ENCODE data around the gene MMP23B. TPM values are rescaled to one million over a fixed set of nuclear protein-coding genes. Genes with fewer than 3 reads are reported as not detected.
"Not testable (repeated sequence)": the region's sequence is repeated elsewhere in the genome, so short reads cannot be mapped to it uniquely, and the experiment has no call there.

MMP23B gene
- total RNA-seq, 1 donor from 2014 or later, result 1.7 TPM

DNA sequence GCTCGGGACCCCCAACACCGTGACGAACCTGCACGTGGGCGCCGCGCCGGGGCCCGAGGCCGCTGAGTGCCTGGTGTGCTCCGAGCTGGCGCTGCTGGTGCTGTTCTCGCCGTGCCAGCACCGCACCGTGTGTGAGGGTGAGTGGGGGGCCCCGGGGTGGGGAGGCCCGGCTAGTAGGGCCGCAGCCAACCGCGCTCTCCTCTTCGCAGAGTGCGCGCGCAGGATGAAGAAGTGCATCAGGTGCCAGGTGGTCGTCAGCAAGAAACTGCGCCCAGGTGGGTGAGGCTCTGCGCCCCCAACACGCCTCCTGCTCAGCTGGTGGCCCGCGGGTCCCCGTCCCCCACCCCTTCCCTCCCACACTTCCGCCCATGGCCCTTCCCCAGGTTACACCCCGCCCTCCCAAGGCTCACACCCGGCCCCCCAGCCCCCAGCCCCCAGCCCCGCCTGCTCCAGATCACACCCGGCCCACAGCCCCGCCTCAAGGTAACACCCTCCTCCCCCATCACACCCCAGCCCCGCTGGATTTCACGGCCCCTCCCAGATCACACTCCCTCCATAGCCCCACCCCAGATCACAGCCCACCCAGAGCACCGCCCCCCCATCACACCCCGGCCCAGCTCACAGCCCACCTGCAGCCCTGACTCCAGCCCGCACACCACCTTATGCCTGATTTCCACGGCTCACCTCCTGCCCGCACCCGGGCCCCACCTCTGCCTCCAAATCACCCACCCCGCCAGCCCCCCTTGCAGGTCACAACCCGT, 2.4 kb upstream of the MMP23B start:
- Mint-ChIP-seq H3K4me1 (no peaks in the 10 kb centered on the region), H3K27me3 (ENCODE audit: low read depth) (peaks cover 11% of the 10 kb centered on the region), H3K36me3 (ENCODE audit: low read depth) (no peaks in the 10 kb centered on the region), H3K9me3 (no peaks in the 10 kb centered on the region), H3K27ac (ENCODE audit: unreplicated experiment) (no peak overlapping the region), H3K4me3 (no peak overlapping the region)
- DNase-seq (ENCODE audit: low read depth, low spot score), result no peak
- no peak for TF ChIP-seq CTCF (conservative IDR thresholded peaks at IDR 0.05)

DNA sequence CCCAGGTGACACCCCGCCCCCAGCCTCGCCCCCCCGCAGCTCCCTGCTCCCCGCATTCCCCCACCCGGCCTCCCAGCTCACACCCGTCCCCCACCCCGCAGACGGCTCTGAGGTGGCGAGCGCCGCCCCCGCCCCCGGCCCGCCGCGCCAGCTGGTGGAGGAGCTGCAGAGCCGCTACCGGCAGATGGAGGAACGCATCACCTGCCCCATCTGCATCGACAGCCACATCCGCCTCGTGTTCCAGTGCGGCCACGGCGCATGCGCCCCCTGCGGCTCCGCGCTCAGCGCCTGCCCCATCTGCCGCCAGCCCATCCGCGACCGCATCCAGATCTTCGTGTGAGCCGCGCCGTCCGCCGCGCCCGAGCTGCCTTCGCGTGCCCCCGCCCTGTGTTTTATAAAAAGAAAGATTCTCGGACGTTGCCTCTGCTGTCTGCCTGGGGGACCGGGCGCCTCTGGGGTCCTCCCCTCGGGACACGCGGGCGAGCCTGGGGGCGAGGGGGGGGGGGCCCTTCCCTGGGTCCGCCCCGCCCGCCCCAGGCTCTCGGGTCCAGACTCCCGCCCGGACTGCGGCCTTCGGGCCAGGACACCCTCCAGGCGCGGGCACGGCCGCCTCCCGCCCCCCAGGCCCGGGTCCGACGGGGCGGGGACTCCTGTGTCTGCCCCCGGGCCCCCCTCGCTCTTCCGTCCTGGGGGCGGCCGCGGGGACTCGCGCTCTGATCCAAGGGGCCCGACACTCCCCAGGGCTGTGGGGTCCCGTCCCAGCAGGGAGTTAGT, 1.6 kb upstream of the MMP23B start:
- no peak overlapping the region for H3K4me3 Mint-ChIP-seq
- no peak for TF ChIP-seq CTCF (conservative IDR thresholded peaks at IDR 0.05)
- H3K4me1 Mint-ChIP-seq, result no peaks in the 10 kb centered on the region
- DNase-seq (ENCODE audit: low read depth, low spot score), result no peak
- no peaks in the 10 kb centered on the region for H3K36me3 Mint-ChIP-seq (ENCODE audit: low read depth)
- no peak overlapping the region for H3K27ac Mint-ChIP-seq (ENCODE audit: unreplicated experiment)
- H3K9me3 Mint-ChIP-seq, result no peaks in the 10 kb centered on the region
- peaks cover 11% of the 10 kb centered on the region for H3K27me3 Mint-ChIP-seq (ENCODE audit: low read depth)

DNA sequence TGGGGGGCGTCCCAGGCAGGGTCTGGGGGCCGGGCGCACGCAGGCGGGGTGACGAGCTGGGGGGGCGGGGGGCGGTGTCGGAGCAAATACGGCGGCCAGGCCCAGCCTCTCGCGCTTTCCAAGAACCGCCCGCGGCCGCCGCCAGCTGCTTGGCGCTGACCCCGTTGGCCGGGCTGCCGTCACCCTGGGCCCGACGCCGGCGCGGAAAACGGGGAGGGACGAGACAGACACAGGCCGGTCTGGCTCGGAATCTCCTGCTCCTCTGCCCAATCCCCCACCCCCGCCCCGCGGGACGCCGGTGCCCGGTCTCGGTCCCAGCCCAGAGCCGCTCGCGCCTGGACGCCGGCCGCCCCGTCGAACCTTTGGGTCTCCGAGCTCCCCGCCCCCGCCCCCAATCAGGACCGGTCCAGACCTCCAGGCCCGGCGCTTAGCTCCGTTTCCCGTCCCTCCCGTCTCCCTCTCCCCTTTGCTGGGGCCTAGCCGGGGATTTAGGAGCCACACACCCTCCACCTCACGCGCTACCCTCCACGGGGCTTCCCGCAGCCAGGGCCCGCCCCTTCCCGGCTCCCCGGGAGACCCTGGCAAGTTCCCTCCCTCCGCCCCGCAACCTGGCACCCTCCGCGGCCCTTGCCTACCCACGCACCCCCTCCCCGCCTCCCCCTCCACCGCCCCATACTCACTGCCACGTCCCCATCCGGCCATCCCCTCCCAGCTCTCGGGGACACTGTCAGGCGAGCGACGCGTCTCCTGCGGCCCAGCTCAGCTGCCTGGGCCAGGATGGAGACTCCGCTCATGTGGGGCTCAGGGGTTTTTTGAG, 800 bp upstream of the MMP23B start:
- no peaks in the 10 kb centered on the region for H3K9me3 Mint-ChIP-seq
- H3K36me3 Mint-ChIP-seq (ENCODE audit: low read depth), result no peaks in the 10 kb centered on the region
- no peak for DNase-seq (ENCODE audit: low read depth, low spot score)
- H3K4me1 Mint-ChIP-seq, result no peaks in the 10 kb centered on the region
- TF ChIP-seq CTCF (conservative IDR thresholded peaks at IDR 0.05), result no peak
- no peak overlapping the region for H3K4me3 Mint-ChIP-seq
- peaks cover 11% of the 10 kb centered on the region for H3K27me3 Mint-ChIP-seq (ENCODE audit: low read depth)
- no peak overlapping the region for H3K27ac Mint-ChIP-seq (ENCODE audit: unreplicated experiment)

DNA sequence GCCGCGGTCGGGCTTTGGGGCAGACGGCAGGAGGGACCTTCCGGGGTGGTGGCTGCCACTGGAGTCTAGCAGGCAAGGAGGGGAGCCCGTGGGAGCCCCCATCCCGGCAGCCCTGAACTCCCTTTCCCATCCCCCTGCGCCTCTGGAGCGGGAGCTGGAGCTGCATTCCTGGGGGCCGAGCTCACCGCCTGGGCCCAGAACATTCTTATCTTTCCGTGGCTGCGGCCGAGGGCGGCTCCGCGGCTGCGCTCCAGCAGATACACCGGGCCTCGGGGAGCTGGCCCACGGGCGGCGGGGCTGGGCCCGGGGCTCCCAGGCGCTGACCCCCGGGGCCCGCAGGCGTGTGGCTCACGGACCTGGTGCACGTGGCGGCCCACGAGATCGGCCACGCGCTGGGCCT, 1.4 kb downstream of the MMP23B start:
- H3K27ac Mint-ChIP-seq (ENCODE audit: unreplicated experiment); H3K9me3 Mint-ChIP-seq; H3K36me3 Mint-ChIP-seq (ENCODE audit: low read depth); DNase-seq (ENCODE audit: low read depth, low spot score); H3K4me1 Mint-ChIP-seq; H3K4me3 Mint-ChIP-seq: not testable (repeated sequence)
- H3K27me3 Mint-ChIP-seq (ENCODE audit: low read depth), result peaks cover 11% of the 10 kb centered on the region

DNA sequence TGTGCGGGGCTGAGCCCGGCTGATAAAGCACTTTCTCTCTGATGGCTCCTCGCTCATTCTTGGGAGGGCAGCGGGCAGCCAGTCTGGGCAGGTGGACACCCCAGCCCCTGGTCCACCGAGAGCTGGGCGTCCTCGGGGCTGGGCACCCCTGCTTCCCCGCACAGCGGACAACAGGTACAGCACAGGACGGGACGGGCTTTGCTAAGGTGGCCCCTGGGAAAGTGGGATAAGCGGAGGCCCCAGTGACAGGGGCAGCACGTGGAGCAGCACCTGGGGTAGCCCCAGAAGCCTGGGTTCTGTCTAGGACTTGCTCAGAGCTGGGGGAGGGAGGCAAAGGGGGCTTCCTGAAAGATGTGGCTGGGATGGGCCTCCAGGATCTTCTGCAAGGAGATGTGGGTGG, 2.6 kb downstream of the MMP23B start:
- H3K27me3 Mint-ChIP-seq (ENCODE audit: low read depth), result peaks cover 11% of the 10 kb centered on the region
- H3K9me3 Mint-ChIP-seq; DNase-seq (ENCODE audit: low read depth, low spot score); H3K4me3 Mint-ChIP-seq; H3K36me3 Mint-ChIP-seq (ENCODE audit: low read depth); H3K4me1 Mint-ChIP-seq; H3K27ac Mint-ChIP-seq (ENCODE audit: unreplicated experiment): not testable (repeated sequence)

- DNase-seq (ENCODE audit: low read depth, low spot score); H3K36me3 Mint-ChIP-seq (ENCODE audit: low read depth); H3K4me1 Mint-ChIP-seq; H3K27me3 Mint-ChIP-seq (ENCODE audit: low read depth); H3K27ac Mint-ChIP-seq (ENCODE audit: unreplicated experiment); H3K9me3 Mint-ChIP-seq; H3K4me3 Mint-ChIP-seq: not testable (repeated sequence)
Measured at GRCh38 chr1:1636621-1637478, 4.9 kb downstream of the MMP23B start.

DNA sequence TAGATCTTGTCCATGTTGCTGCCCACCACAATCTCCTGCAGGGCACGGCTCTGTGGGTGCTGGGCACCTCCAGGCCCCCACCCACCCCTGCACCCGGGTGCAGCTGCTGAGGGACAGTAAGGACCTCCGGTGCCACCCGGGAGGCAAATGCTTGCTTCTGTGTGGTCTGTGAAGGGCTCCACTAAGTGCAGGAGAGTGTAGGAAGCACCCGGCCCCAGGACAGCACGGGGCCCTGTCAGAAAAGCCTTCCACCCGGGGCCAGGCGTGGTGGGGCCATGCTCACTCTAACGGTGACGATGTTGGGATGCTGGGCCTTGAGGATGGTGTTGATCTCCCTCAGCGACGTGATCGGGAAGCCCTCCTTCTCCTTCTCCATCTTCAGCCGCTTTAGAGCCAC, 5.5 kb downstream of the MMP23B start:
- not testable (repeated sequence) for H3K27ac Mint-ChIP-seq (ENCODE audit: unreplicated experiment); H3K4me3 Mint-ChIP-seq; H3K9me3 Mint-ChIP-seq; H3K36me3 Mint-ChIP-seq (ENCODE audit: low read depth); H3K4me1 Mint-ChIP-seq; DNase-seq (ENCODE audit: low read depth, low spot score); H3K27me3 Mint-ChIP-seq (ENCODE audit: low read depth)

DNA sequence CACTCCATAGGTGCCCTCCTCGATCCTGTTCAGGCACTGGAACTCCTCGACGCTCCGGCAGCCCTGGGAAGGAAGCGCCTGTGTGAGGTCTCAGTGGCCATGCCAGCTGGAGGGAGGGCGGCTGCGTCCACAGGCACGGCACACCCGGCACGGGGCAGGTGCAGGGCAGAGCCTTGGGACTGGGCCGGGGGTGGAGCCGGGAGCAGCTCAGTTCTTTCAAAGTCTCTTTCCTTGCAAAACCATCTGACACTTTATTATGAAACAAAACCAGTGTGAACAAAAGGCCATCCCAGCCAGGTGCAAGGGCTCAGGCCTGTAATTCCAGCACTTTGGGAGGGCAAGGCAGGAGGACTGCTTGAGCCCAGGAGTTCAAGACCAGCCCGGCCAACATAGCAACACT, 6.6 kb downstream of the MMP23B start:
- not testable (repeated sequence) for H3K27ac Mint-ChIP-seq (ENCODE audit: unreplicated experiment); H3K27me3 Mint-ChIP-seq (ENCODE audit: low read depth); H3K4me1 Mint-ChIP-seq; DNase-seq (ENCODE audit: low read depth, low spot score); H3K36me3 Mint-ChIP-seq (ENCODE audit: low read depth); H3K4me3 Mint-ChIP-seq; H3K9me3 Mint-ChIP-seq

DNA sequence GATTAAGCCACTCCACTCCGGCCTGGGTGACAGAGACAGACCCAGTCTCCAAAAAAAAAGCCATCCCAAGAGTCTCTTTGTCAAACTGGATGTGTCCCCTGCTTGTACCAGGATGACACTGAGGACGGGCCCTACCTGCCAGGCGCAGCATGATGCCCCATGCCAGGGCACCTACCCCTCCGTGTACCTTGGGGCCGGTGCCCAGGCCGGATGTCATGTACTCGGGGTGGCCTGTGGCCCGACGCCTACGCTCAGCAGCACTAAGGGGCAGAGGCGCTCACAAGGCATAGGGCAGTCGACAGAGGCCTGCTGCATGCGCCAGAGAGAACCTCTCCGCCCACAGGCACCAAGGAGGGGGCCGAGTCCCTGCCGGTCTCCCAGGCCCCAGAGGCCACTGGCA, 7.4 kb downstream of the MMP23B start:
- H3K27ac Mint-ChIP-seq (ENCODE audit: unreplicated experiment); H3K4me3 Mint-ChIP-seq; H3K9me3 Mint-ChIP-seq; H3K27me3 Mint-ChIP-seq (ENCODE audit: low read depth); DNase-seq (ENCODE audit: low read depth, low spot score); H3K4me1 Mint-ChIP-seq; H3K36me3 Mint-ChIP-seq (ENCODE audit: low read depth): not testable (repeated sequence)

Measured in neural crest cell (in vitro differentiated cells).